TTC549 (cell line): ENCODE results near the gene RPS6KB2.
"Not testable (repeated sequence)": the region's sequence is repeated elsewhere in the genome, so short reads cannot be mapped to it uniquely, and the experiment has no call there.

Source experiments
- FAIRE-seq: peaks from 2 replicates; lab custom pipeline; 2012; peaks lifted over from hg19 to GRCh38; lab: Jason Lieb, UNC

Gene RPS6KB2

GRCh38 chr11:67410984-67411784, 17.1 kb upstream of the RPS6KB2 start:
- no peak for FAIRE-seq

DNA sequence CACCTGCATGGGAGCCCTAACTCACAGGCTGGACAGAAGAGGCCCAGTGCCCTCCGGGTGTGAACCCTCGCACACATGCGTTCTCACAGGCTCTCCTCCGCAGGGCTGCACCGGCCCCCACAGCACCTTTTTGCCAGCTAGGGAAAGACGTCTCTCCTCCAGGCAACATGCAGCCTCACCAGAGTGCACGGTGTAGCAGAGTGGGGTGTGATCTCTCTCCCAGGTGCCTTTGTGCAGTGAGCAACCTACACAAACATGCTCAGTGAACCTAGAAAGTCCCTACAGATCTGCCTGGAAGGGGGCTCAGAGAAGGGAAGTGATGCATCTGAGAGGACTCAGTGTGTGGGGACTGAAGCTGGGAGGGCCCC, 16.5 kb upstream of the RPS6KB2 start:
- FAIRE-seq = no peak

DNA sequence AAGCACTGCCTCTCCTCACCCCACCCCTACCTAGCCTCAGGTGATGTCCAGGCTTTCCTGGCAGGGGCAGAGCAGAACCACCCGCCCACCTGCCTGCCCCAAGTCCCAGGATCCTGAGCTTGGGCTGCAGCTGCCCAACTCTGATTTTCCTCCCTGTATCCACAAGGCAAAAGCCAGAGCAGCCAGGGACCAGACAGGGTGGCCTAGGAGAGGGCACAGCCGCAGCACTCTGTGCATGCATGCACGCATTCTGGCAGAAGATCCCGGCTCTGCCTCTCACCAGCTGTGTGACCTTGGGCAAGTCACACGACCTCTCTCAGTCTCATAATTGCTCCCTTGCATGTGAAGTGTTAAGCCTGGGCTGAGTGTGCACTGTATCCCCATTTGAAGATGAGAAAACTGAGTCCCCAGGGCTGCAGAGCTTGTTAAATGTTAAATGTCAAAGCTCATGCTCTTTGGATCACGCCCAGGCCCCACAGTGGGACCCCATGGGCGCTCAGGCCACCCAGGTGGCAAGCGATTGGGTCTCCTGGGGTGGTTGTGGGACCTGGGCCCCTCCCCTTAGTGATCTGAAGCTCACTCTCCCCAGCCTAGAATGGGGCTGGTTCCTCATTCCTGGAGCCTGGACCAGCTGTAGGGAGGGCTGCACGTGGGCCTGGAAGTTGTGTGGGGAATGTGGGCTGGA, 15.7 kb upstream of the RPS6KB2 start:
- FAIRE-seq = no peak

DNA sequence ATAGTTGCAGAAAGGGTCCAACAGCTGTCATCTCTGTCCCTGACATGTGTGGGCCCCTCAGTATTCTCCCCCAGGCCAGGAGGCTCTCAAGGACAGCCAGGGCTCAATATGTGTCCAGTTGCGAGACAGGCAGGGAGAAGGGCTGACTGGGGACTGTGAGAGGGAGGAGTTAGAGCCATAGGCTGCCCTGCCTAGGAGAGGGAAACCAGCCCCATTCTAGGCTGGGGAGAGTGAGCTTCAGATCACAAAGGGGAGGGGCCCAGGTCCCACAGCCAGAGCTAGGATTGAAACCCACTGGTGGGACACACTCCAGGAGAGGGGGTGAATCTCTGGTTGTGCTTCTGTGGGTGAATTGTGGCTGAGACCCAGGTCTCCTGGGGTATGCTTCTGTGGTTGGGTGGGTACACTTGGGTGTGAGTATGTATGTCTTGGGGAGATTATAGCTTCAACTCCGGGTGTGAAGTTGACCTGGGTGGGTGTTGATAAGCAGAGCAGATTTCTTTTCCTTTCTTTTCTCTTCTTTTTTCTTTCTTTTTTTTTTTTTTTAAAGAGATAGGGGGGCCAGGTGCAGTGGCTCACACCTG, 14.9 kb upstream of the RPS6KB2 start:
- FAIRE-seq = no peak

GRCh38 chr11:67415501-67416304, 12.6 kb upstream of the RPS6KB2 start, which contains the start of gene CARNS1:
Gene CARNS1 (plus strand): TSS chr11:67415678. CDS start chr11:67416200, 522 bp downstream.
- no peak for FAIRE-seq

DNA sequence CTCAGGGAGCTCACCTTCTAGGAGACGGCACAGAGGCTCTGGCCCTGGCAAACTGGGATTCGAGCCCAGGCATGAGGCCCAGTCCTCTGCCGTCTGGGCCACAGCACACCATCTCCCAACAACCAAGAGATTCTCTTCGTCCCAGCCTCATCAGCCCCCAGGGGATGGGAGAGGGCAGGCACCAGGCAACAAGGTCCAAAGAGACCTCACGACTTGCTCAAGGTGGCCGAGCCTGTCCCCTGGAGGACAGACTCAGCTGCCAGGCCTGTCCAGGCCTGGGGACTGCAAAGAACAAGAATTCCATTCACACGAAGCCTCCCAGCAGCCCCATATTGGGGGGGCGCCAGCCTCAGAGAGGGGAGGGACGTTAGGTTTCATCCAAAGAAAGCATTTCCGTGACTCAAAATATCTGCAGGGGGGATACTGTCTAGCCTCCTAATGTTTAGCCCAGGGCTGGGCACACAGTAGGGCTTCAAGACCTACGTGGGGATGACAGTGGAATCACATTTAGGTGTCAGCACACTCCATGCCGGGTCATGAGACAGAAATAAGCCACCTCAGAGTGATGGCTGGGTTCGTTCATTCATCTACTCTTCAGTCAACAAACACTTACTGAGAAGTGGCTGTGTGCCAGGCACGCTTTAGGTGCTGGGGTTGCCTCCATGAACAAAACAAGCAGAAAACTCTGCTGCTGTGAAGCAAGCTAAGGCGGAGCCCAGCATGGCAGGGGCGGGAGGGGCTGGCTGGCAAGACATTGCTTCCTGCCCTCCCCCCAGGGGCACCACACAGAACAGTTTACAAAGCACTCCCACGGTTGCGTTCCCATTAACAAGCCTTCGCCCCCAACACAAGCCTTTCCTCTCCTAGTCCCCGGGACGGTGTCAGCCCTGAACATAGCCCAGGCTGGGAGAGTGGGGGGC, 11.6 kb upstream of the RPS6KB2 start:
- FAIRE-seq = no peak

DNA sequence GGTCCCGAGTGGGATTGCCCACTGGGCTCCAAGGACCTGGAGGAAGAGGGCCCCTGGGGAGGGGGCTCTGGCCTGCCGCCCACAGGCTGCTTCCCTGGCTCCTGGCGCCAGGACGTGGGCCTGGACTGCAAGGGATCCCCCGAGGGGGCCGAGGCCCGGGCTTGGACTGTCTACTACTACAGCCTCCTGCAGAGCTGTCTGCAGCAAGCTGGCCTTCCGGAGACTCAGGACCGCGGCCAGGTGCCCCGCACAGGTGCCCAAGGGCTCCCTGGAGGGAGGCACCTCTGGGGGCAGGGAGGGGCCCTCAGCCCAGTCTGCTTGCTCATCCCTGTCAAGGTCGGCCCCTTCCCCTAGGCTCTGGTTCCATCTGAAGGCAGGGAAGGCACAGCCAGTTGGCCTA, 10.9 kb upstream of the RPS6KB2 start:
- FAIRE-seq = no peak

DNA sequence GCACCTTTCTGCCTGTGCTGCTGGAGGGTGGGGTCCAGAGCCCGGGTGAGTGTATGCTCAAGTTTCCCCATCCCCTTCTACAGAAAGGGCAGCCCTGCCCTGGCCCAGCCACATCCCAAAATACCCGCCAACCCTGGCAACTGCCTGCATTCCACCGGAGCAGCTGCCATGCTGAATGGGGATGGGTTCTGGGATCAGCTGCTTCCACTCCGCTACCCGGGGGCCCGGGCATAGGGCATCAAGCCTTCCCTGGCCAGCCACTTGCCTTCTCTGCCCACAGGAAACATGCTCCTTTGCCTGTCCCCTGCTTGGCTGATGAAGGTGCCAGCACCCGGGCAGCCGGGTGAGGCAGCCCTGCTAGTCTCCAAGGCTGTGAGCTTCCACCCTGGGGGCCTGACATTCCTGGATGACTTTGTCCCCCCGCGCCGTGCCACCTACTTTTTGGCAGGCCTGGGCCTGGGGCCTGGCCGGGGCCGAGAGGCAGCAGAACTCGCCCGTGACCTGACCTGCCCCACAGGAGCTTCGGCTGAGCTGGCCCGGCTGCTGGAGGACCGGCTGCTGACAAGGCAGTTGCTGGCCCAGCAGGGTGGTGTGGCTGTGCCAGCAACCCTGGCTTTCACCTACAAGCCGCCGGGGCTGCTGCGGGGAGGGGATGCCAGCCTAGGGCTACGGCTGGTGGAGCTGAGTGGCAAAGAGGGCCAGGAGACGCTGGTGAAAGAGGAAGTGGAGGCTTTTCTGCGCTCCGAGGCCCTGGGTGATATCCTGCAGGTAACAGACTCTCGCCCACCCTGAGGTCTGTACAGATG, 9.6 kb upstream of the RPS6KB2 start:
- FAIRE-seq = no peak

DNA sequence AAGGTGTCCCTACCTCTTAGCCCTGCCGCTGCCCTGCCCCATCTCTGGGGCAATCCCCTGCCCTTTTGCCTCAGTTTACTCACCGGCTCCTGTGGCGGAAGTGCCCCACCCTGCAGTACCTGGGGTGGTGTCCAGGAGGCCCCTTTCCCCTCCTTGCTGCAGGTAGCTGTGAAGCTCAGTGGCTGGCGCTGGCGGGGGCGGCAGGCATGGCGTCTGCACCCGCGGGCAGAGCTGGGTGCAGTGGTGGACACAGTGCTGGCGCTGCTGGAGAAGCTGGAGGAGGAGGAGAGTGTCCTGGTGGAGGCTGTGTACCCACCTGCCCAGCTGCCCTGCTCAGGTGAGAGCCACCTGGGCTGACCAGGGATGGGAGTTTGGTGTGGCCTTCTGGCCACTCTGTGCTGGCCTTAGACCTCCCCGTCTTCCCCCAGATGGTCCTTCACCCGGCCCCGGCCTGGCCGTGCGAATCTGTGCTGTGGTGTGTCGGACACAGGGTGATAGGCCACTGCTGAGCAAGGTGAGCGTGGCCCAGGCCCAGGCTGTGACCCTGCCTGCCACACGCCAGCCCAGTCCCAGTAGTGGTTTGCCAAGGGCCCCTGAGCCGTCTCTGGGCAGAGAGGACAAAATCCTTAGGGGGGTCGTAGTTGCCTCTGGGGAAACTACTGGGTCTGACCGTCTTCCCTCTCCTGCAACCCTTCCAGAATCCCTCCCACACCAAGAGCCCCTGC, 8.8 kb upstream of the RPS6KB2 start:
- FAIRE-seq = no peak

DNA sequence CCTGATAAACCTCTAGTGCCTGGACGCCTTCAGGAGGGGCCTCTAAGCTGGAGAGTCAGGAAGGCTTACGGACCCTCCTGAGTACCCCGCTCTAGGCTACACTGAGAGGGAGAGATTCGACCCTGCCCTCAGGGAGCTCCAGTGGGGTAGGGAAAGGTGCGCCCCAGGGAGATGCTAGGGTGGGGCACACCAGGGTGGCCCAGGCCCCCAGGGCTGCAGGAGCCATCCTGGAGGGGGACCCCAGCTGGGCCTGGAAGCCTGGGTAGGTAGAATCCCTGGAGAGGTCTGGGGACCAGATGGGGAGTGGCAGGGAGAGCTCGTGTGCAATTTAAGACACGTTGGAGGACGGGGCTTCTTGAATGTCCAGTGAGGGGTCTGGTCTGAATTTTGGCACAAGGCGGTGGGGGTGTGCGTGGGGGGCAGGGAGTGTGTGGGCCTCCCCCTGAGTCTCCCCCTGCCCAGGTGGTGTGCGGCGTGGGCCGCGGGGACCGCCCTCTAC, 8.1 kb upstream of the RPS6KB2 start:
- no peak for FAIRE-seq

- no peak for FAIRE-seq
These were observed 7.5 kb upstream of the RPS6KB2 start for GRCh38 chr11:67420646-67421429.

DNA sequence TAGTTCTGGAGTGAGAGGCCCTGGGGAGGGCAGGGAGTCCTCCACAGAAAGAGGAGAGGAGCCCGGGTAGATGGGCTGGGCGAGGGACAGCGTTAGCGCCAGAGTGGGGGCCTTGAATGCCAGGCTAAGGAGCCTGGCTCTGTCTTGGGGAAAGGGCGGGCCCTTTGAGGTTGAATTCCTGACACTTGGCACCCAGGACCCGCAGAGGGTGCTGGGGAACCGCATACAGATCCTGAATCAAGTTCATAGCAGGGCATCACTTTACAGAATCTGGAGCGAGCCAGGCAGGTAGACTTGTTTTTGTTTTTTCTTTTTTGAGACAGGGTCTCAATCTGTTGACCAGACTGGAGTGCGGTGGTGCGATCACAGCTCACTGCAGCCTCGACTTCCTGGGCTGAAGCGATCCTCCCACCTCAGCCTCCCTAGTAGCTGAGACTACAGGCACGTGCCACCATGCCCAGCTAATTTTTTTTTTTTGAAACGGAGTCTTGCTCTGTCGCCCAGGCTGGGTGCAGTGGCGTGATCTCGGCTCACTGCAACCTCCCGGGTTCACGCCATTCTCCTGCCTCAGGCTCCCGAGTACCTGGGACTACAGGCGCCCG, 6.8 kb upstream of the RPS6KB2 start:
- no peak for FAIRE-seq

DNA sequence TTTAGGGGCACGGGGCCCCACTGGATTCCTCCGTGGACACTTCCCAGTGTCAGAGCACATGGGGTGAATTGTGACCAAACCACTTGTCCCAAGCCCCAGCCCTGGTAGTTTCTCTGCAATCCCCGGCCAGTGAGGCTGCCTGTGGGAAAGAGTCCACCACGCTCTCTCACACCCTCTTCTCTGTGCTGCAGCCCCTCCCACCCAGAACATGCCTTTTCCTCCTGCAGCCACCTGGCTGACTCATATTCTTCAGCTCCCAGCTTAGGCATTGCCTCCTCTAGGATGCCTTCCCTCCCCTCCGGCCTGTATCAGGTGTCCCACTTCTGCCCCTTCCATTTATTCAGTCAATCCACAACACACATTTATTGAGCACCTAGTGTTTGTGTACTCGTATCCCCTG, 5.4 kb upstream of the RPS6KB2 start:
- FAIRE-seq = no peak

DNA sequence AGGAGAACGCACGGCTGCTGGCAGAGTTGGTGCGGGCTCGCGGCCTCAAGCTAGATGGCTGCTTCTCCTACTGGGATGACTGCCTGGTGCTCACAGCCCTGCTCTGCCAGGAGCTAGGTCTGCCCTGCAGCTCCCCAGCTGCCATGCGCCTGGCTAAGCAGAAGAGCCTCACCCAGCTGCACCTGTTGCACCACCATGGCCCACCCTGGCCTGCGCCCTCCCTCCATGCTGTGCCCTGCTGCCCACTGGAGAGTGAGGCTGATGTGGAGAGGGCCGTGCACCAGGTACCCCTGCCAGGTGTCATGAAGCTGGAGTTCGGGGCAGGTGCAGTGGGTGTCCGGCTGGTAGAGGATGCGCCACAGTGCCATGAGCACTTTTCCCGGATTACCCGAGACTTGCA, 4.8 kb upstream of the RPS6KB2 start:
- FAIRE-seq = no peak

DNA sequence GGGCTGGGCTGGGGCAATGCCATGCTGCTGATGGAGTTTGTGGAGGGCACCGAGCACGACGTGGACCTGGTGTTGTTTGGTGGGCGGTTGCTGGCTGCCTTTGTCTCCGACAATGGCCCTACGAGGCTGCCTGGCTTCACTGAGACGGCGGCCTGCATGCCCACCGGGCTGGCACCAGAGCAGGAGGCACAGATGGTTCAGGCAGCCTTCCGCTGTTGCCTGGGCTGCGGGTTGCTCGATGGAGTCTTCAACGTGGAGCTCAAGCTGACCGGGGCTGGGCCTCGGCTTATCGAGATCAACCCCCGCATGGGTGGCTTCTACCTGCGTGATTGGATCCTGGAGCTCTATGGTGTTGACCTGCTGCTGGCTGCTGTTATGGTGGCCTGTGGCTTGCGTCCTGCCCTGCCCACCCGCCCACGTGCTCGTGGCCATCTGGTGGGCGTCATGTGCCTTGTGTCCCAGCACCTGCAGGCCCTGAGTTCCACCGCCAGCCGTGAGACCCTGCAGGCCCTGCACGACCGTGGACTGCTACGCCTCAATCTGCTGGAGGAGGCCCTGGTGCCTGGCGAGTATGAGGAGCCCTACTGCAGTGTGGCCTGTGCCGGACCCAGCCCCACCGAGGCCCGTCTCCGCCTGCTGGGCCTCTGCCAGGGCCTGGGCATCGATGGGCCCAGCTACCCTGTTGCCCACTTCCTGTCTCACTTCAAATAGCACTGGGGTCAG, 4.2 kb upstream of the RPS6KB2 start:
- no peak for FAIRE-seq

DNA sequence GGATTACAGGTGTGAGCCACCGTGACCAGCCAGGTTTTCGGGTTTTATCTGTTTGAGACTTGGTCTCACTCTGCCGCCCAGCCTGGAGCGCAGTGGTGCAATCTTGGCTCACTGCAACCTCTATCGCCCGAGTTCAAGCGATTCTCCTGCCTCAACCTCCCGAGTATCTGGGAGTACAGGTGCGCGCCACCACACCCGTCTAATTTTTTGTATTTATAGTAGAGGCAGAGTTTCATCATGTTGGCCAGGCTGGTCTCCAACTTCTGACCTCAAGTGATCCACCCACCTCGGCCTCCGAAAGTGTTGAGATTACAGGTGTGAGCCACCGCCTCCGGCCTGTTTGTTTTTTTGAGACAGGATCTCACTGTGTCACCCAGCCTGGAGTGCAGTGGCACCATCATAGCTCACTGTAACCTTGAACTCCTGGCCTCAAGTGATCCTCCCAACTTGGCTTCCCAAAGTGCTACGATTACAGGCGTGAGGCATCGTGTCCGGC, 882 bp upstream of the RPS6KB2 start:
- not testable (repeated sequence) for FAIRE-seq

- FAIRE-seq = no peak
These were observed 859 bp downstream of the RPS6KB2 start for GRCh38 chr11:67429038-67429668.
